SK-N-SH (cell line): Measurements from ENCODE around the gene NTN1.

ENCODE experiments used
- CTCF ChIP-seq: fragments of 200-600 bp; sonication (generic); IDR thresholded peaks from 2 replicates; pipeline ENCODE4 v1.6.1; 2017; ENCODE audit warnings: antibody characterized with exemption, mild to moderate bottlenecking, moderate library complexity
- GABPA ChIP-seq: IDR thresholded peaks from 2 replicates; pipeline ENCODE4 v1.4.0; 2012; ENCODE audit warnings: low read depth, mild to moderate bottlenecking

GRCh38 chr17:9074131-9074530 is 52.8 kb downstream of the NTN1 start:
- TF ChIP-seq CTCF (no peak), GABPA (no peak)
